IMR-90 (cell line): ENCODE measurements around the gene FOXN3.
A peak's percentile ranks its signal among the peaks of the same experiment; 100 is the strongest.

ENCODE experiments used
- CEBPB ChIP-seq: IDR thresholded peaks from 2 replicates; pipeline ENCODE4 v1.6.1; 2012; ENCODE audit warnings: low read depth, low read length, improper control_type of control experiment
- POLR2A ChIP-seq: IDR thresholded peaks from 2 replicates; pipeline ENCODE4 v1.6.1; 2012; ENCODE audit warnings: mild to moderate bottlenecking, low read depth, low read length
- RCOR1 ChIP-seq: IDR thresholded peaks from 2 replicates; pipeline ENCODE4 v1.6.1; 2012; ENCODE audit warnings: mild to moderate bottlenecking, low read length, improper control_type of control experiment; ENCODE audit not compliant: insufficient replicate concordance
- TF ChIP-seq, protein P1 (sequence below): conservative IDR thresholded peaks from 2 replicates; pipeline ENCODE4 v1.5.1; 2012; ENCODE audit warnings: mild to moderate bottlenecking, low read depth, low read length, improper control_type of control experiment

DNA sequence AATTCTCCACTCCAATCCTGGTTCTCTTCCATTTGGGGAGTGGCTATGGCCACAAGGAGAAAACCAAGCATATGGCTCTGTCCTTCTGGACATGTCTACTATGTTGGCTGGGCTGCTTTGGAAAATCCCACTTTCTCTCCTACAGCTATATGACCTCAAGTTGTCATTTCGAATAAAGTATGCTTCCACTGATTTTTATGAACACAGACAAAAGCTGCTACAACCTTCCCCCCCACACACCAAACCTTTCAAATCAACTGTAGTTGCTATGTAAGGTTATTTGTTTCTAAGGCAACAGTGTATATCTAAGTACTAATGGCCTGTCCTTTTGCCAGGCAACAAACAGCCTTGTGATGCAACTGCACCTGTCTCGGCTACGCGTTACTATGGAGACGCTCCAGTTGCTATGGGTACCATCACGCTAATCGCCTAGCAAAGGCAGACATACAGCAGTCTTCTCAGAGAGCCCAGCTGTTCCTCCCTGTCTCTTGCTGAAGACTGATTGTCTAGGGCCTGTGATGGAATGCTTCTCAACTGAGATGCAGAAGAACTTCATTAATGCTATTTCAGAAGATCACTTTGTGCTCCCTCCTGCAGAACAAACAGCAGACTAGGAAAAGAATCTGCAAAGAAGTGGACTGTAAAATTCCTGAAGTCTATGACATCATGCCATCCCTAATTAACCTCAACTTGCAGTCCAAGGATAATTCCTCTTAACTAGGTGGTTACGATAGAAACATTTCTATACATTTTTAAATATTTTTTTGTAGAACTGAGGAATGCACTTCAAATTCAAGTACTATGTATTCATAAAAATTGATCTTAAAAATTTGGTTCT, 67.6 kb downstream of the FOXN3 start:
- TF ChIP-seq, protein P1, sequence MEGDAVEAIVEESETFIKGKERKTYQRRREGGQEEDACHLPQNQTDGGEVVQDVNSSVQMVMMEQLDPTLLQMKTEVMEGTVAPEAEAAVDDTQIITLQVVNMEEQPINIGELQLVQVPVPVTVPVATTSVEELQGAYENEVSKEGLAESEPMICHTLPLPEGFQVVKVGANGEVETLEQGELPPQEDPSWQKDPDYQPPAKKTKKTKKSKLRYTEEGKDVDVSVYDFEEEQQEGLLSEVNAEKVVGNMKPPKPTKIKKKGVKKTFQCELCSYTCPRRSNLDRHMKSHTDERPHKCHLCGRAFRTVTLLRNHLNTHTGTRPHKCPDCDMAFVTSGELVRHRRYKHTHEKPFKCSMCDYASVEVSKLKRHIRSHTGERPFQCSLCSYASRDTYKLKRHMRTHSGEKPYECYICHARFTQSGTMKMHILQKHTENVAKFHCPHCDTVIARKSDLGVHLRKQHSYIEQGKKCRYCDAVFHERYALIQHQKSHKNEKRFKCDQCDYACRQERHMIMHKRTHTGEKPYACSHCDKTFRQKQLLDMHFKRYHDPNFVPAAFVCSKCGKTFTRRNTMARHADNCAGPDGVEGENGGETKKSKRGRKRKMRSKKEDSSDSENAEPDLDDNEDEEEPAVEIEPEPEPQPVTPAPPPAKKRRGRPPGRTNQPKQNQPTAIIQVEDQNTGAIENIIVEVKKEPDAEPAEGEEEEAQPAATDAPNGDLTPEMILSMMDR = no peak
- TF ChIP-seq CEBPB = peak; percentile 49
- no peak for TF ChIP-seq RCOR1
- no peak for TF ChIP-seq POLR2A
